ENCODE results near the gene CHD9.
"Not testable (repeated sequence)": the region's sequence is repeated elsewhere in the genome, so short reads cannot be mapped to it uniquely, and the experiment has no call there.

The CHD9 gene, protein sequence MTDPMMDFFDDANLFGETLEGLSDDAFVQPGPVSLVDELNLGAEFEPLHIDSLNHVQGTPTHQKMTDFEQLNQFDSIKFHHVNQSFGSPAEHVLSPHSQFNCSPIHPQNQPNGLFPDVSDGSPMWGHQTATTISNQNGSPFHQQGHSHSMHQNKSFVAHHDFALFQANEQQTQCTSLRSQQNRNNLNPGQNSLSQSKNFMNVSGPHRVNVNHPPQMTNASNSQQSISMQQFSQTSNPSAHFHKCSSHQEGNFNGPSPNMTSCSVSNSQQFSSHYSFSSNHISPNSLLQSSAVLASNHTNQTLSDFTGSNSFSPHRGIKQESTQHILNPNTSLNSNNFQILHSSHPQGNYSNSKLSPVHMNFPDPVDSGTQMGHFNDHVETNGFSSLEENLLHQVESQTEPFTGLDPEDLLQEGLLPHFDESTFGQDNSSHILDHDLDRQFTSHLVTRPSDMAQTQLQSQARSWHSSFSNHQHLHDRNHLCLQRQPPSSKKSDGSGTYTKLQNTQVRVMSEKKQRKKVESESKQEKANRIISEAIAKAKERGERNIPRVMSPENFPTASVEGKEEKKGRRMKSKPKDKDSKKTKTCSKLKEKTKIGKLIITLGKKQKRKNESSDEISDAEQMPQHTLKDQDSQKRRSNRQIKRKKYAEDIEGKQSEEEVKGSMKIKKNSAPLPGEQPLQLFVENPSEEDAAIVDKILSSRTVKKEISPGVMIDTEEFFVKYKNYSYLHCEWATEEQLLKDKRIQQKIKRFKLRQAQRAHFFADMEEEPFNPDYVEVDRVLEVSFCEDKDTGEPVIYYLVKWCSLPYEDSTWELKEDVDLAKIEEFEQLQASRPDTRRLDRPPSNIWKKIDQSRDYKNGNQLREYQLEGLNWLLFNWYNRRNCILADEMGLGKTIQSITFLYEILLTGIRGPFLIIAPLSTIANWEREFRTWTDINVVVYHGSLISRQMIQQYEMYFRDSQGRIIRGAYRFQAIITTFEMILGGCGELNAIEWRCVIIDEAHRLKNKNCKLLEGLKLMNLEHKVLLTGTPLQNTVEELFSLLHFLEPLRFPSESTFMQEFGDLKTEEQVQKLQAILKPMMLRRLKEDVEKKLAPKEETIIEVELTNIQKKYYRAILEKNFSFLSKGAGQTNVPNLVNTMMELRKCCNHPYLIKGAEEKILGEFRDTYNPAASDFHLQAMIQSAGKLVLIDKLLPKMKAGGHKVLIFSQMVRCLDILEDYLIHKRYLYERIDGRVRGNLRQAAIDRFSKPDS (N-terminal part only)

DNA sequence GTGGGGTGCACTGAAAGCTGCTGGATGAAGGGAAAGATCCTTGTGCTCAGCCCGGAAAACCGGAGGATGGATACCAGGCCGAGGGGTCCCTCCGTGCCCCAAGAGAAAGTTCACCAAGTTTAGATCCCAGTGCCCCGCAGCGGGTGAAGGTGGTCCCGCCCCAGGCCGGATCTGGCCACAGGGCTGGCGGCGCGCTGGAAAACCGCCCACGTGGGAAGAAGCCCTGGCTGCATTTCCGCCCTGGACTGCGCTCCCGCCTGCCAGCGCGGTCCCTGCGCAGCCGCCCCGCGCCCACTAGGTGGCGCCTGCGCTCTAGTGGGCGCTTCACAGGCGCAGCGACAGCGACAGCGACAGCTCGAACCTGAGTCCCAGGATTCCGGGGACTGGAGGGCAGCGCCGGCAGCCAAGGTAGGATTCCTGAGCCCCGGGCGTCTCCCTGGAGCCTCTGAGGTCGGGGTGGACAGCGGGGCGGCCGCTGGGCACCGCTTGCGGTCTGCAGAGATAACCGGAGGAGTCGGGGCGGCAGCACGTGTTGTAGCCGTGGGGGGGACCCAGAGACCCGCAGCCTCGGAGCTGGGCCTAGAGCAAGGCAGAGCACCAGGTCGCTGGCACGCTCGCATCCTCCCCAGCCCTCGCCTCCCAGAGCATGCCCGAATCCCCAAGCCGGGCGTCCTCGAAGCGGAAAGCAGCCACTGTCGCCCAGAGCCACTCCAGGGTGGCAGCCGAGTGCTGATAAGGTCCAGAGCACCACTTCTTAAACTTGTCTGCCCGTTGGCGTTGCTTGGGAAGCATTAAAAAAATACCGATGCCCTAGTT lies at the start of gene CHD9:
TSS of gene CHD9 (plus strand) at position 322 of the 816 bp plus-strand sequence. CDS start 101,099 bp downstream, outside the sequence.
- DNase-seq: peak; percentile 75

DNA sequence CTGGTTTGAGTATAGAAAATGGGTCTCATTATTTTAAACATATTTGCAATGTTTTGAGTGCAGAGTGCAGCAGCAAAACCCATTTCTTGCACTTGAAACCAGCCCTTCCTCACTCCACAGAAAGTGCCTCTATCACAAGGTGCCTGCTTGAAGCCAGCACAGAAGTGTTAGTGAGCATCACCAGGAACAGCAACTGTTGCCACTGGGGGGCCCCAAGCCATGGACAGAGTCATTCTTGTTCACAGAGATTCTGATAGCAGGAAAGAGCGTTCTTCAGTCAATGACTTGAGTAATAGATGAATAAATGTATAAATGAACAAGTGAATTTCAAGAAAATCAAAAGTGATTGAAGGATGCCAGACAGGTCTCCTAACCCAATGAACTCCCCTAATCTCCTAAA lies 47.7 kb upstream of the CHD9 start:
- DNase-seq: no peak

DNA sequence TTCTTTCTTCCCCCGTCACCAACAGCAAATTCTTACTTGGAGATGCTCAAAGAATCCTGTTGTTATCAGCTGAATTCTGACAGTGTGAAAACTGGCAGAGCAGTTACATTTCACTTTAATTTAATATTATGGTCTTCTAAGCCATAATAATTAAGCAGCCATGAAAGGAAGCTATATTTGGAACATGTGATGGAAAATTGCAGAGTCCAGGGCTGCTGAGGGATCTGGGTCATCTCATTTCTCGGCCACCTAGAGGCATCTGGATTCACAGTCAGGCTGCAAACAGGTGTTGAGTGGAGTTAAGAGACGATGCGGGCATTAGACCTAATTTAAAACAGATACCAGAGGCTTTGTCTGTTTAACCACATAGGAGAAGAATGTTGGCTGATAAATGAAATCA lies 40.5 kb upstream of the CHD9 start:
- no peak for DNase-seq

DNA sequence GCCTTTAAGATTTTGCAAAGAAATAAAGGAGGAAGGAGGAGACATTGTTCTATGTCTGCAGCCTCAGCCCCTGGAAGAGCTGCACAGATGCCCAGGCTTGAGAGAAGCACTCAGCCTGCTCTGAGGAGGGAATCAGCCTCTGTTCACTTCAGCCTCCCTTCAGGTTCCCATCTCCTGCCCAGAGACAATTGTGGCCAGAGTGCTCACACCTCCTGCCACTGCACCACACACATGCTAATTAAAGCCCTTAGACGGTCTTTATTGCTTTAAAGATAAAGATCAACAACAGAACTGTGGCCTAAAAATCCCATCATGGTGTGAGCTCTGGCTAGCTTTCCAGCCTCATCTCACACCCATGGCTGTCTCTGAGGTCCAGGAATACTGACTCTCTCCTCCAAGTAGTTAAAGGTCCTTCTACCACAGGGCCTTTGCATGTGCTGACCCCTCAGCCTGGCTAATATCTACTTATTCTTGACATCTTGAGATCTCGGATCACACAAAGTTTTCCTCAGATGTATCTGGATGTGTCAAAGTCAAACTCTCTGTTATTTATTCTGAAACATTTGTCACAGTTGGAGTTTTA lies 35.9 kb upstream of the CHD9 start:
- DNase-seq: no peak

DNA sequence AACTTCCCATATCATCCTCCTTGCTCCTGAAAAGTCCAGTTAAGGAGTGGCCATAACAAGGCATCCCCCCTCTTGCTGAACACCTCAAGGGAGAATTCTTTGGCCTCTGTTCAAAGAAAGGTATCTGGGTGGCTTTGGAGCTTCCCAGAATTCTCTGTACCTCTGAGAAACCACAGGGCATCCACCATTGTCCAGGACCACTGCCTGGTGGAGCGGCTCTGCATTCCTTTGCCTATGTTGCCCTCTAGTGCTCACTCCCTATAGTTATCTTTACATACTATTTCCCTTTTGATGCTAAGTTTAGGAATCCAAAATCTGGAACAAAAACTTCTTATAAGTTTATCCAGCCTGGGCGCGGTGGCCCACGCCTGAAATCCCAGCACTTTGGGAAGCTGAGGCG lies 32.4 kb upstream of the CHD9 start:
- DNase-seq: no peak

DNA sequence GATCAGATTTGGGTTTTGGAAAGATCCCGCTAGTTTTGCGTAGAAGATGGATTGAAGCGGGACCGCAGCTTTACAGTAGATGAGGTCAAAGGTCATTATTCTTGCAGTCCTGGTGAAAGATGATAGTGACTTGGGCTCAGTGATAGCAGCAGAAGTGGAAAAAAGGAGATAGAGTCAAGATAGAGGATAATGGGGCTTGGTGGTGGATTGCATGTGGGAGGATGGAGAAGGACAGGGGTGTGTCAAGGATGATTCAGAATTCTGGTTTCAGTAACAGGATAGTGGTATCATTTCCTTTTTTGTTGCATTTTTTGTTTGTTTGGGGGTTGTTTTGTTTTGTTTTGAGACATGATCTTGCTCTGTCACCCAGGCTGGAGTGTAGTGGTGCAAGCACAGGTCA lies 30.7 kb upstream of the CHD9 start:
- no peak for DNase-seq

DNA sequence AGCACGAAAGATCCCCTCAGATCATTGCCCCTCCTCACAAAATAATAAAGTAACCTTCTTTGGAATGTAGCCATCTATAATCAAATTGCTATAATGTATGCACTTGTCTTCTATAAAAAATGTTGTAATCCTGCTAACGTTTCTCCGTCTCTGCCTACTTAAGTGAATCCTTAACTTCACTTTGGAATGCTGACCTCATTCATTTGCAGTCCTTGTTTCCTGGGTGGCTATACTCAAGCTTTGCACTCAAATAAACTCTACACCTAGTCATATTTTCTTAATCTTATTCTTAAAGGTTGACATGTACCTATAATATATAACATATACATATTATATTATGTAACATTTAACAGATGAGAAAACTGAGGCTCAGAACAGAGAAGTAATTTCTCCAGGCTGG lies 24.8 kb upstream of the CHD9 start:
- no peak for DNase-seq

DNA sequence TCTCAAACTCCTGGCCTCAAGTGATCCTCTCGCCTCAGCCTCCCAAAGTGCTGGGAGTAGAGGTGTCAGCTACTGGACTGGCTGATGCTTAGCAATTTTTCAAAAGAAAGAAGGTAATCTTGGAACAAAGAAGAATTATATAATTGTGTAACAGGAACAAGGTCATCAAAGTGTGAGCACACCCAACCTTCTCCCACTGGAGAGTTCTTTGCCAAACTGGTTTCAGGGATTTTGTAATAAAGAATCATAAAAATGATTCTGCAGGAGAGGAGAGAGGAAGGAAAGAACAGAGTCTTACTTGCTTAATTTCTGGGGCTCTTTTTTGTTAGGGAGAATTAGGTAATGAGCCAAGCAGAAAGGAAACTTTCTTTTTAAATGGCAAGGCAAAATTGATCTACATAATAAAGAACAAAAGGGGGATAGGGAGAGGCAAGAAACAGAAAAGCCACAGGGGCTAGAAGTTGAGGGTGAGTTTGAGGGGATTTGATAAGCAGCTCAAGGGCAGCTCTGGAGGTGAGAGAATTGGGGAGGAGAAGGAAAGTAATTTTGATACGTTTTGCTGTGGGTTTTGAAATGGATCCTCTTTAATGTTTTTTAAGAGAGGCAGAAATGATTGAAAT lies 23.4 kb upstream of the CHD9 start:
- DNase-seq: no peak

DNA sequence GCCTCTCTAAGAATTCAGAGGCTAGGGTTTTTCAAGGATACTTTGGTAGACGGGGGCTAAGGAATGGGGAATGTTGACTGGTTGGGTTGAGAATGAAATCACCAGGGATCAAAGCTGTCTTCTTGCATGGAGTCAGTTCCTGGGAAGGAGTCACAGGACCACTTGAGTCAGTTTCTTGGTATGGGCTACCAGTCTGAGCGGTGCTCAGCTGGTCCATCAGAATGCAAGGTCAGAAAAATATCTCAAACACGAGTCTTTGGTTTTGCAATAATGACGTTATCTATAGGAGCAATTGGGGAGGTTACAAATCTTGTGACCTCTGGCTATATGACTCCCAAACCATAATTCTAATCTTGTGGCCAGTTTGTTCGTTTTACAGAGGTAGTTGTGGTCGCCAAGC lies 20.5 kb upstream of the CHD9 start:
- DNase-seq: no peak

DNA sequence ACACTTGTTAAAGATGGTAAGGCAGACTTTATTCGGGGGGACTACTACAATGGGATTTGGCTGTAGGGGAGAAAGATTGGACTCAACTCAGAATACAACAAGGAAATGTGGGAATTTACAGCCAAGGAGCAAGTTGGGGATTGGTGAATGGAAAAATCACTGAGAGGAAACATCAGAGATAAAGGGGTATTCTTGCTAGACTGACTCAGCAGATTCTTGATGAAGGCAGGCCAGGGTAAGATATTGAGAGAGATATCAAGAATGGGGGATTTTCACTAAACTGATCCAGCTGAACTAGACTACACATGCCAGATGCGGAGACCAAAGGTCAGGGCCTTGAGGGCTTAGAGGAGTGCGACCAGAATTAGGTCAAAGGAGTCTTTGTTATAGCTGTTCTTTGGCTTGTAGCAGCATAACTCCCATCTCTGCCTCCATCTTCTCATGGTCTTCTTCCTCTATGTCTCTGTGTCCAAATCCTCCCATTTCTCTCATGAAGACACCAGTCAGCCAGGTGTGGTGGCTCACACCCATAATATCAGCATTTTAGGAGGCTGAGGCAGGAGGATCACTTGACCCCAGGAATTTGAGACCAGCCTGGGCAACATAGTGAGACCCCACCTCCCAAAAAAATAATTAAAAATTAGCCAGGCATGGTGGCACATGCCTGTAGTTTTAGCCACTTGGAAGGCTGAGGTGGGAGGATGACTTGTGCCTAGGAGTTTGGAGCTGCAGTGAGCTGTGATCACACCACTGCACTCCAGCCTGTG lies 19.4 kb upstream of the CHD9 start:
- DNase-seq: no peak

DNA sequence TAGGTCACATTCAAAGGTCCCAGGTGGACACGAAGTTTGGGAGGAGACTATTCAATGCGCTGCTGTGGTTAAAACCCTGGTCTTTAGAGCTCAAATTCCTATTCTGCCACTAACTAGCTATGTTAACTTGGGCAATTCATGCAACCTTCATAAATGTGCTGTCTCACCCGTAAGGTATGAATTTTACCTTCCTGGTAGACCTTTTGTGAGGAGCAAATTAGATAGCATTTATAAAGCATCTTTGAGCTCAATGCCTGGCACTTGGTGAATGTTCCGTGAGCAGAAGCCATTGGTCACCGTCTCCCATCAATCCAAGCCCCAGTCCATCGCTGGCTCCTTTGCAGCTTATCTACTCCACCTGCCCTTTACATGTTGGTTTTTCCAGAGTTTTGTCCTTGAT lies 18.7 kb upstream of the CHD9 start:
- DNase-seq: no peak

DNA sequence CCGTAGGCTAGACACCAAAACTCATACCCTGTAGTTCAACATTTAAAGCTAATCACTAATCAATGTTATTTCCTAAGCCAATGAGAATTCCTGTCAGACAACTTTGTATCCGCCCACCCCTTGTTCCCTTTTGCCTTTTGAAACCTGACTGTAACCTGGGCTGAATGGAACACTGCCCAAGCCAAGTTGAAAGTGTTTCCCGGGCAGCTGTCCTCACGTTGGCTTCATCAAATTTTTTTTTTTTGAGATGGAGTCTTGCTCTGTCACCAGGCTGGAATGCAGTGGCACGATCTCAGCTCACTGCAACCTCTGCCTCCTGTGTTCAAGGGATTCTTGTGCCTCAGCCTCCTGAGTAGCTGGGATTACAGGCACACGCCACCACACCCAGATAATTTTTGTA lies 18.1 kb upstream of the CHD9 start:
- DNase-seq: not testable (repeated sequence)

DNA sequence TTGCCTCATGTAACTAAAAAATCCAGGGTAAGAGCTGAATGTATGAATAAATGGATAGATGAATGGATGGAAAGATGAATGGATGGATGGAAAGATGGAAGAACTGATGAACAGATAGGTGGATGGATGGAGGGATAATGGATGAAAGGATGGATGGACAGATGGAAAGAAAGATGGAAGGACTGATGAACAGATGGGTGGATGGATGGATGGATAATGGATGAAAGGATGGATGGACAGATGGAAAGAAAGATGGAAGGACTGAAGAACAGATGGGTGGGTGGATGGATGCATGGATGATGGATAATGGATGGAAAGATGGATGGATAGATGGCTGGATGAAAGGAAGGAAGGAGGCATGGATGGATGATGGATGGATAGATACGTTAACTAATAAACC lies 14.0 kb upstream of the CHD9 start:
- DNase-seq: no peak

DNA sequence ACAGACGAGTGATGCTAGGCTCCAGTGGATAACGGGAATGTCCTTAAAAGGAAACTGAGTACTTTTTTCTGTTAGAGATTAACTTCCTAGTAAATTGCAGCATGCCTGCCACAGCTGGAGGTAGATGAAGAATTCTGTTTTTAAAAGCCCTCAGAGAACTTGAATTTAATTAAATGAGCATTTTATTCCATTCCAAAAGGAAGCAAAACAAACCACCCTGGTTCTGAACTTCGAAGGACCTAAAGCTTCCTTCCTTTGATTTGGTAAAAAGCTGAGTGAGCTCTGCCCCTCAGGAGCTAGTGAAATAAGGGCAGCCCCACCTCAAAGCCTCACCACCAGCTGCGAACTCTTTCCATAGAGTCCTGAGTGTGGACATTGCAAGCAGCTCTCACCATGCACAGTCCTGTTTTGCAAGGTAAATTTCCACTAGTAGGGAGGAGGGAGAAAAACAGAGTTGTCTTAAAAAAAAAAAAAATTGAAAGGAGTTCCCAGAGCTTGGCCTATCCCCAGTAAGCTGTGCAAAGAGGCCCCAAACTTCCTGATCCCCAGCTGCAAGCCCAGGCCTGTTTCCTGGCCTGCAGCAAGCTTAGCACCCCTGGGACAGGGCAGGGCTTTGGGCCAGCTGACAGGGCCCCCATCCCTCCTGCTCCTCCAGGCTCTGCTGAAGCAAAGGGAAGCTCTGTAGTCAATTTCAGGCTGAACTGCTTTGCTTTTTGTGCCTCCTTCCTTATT lies 13.3 kb upstream of the CHD9 start:
- DNase-seq: no peak

DNA sequence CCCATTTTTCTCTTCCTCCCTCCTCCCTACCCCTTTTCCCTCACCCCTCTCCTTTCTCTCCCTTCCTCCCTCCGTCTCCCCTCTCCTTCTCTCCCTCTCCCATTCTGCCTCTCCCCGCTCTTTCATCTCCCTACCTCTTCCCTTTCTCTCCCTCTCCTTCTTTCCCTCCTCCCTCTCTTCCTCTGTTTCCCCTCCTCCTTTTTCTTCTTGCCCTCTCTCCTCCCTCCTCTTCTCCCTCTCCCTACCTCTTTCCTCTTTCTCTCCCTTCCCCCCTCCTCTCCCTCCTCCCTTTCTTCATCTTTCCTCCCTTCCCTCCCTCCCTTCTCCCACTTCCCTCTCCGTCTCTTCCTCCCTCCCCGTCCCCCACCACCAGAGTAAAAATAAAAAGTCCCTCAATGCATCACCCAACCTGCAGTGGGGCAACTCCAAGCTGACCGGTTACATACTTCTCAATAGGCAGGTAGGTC lies 12.5 kb upstream of the CHD9 start:
- no peak for DNase-seq

DNA sequence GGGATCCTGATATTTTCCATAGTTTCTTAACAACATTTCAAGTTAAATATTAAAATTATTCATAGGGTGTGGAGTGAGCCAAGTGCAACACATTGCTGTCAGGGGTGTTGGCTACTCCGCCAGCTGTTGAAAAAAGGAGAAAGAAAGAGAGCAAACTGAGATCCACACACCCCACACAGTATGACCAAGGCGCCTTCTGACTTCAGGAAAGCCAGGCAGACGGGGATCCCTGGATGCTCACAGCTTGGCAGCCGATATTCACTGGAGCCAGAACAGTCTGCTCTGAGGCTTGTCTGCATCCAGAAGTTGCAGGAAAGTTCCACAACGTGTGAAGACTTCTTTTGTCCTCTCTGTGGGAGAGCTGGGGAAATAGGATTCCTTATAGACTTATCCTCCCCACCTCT lies 11.4 kb upstream of the CHD9 start:
- no peak for DNase-seq

DNA sequence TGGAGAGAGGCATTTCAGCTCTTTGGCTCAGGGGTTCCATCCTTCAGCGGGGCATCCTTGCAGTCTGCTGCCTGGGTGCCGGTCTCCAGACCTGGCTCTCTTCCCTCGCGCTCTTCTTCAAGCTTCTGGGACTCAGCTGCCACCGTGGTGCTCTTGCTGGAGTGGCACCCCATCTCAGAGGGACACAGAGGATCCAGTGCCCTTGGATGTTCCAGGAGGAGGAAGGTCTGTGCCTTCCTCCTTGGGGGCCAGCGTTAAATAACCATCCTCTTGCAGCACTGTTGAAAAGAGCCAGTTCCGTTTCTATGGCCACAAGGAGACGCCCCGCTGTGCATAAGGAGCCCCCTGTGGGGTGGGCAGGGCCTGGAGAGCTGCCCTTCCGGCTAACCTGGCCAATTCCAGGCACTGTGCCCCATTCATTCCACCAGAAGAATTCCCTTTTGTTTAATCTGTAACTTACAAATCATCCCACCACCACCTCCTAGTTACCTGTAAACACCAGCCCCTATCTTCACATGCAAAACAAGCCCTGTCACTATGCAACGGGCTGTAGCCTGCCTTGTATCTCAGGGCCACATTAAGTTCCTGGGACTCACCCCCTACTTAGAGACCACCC lies 10.7 kb upstream of the CHD9 start:
- no peak for DNase-seq

DNA sequence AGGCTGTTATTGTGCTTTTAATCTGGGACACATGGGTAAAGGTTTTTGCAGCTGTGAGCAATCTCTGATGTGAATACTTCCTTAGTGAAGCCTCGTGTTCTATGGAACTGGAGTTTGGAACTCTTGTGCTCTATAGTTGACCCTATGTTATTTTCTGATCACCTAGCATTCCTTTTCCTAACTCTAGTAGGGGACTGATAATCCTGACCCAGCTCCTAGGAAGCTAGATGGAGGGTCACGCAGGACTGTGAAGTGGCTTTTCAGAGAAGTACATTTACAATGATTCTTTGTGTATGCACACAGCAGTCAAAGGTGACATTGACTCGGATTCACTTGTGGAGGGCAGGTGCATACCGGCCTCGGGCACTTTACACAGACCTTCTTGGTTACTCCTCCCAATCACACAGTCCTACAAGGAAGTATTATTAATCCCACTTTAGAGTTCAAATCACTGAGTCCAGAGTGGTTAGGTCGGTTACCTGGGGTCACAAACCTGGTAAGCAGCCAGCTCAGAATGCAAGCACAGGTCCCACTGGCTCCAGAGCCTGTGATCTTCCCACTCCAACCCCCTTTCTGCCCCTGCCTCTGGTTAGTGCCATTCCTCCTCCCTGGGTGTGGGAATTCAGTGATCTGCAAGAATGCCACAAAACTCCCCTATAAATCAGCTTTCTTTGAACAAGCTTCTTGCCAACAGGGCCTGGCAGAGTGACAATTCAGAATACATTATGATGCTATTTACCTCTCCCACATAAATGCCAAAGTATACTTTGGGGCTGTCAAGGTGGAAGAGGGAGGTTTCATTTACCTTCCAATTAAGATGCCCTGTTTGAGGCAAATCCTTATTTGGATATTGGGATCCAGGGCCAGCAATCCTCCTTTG lies 9.2 kb upstream of the CHD9 start:
- no peak for DNase-seq

Data from CD4-positive, alpha-beta T cell treated with Interleukin-21 for 1 hour (primary cell).